ENCODE measurements around the gene HDAC5. TPM values are rescaled to one million over a fixed set of nuclear protein-coding genes. Genes with fewer than 3 reads are reported as not detected.
"Not testable (repeated sequence)": the region's sequence is repeated elsewhere in the genome, so short reads cannot be mapped to it uniquely, and the experiment has no call there.

HDAC5 gene
- total RNA-seq, 1 experiment from 2014 or later = 38.0 TPM

DNA sequence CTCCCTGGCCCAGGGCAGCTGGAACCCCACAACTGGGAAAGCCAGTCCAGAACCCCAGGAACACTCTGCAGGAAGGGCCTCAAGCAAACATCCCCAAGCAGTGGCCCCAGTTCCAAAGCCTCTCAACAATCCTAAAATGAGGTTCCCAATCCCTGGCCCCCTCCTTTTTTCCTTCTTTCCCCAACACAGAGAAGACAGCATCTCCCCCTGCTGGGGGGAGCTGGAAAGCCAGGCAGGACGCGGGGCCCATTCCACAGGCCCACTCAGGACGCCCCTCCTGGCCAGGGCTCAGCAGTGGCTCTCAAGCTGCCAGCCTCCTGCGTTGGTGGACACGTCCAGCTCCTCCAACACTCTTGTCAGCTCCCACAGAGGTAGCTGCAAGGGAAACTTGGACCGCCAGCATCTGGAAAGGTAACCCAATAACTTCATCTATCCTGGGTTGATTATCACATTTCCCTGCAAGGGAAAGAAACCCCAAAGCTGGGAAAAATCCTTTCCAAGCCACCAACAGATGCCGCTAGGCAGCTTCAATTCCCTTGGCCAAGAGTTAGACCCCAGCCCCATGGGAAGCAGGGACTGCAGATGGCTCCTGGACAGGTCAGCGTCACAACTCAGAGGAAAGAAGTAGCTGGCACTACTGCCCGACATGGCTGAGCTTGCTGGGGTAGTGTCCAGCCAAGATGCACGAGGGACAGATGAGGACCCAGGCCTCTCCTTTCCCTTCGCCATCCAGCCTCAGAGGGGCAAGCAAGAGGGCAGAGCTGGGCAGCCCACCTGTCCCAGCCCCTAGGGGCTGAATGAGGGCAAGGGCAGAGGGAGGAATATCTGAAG, 7.6 kb downstream of the HDAC5 start:
- DNase-seq (ENCODE audit: low read depth) = peak; percentile 45
- in situ Hi-C loops (cut with HindIII; ENCODE audit: low pct_unique_long_range_greater_than_20kb, low sequenced_read_pairs) = no loop called here

DNA sequence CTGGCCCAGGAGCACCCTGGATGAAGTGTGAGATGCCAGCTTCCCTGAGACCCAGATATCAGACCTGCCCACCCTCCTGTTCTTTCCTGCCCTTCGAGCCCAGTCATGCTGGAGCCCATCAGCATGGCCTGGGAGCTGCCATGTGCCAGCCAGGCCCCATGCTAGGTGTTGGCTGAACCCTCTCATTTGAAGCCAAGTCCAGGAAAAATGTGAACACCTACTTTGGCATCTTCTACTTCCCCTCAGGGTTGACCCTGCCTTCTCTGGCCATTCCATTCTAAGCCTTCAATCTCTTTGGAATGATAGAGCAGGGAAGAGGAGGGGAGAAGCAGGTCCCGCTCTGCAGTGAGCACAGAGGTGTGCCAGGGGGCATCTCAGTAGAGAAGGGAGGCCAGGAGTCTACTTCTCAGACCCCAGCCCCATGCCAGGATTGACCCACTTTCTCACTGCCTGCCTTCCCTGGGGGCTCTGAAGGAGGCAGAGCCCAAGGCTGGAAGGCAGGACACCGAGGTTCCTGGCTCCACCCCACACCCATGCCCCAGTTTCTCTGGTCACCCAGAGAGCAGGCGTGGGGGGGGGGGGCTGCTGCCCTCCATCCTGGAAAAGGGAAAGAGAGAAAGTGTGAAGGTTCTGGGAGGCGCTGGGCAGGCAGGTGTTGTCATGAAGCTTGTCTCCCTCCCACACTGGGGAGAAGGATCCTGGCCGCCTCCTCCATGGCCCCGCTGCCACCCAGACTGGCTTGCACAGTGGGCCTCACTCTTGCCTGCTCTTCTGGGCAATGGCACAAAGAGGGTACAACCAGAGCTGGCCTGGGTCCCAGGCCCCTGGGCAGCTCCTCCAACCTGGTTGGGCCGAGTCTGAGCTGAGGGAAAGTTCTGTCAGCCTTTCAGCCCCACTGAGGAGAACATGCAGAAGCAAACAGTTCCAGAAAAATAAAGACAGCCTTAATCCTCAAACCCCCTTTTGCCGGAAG, 9.3 kb downstream of the HDAC5 start:
- in situ Hi-C loops (cut with HindIII; ENCODE audit: low pct_unique_long_range_greater_than_20kb, low sequenced_read_pairs) = no loop called here
- no peak for DNase-seq (ENCODE audit: low read depth)

DNA sequence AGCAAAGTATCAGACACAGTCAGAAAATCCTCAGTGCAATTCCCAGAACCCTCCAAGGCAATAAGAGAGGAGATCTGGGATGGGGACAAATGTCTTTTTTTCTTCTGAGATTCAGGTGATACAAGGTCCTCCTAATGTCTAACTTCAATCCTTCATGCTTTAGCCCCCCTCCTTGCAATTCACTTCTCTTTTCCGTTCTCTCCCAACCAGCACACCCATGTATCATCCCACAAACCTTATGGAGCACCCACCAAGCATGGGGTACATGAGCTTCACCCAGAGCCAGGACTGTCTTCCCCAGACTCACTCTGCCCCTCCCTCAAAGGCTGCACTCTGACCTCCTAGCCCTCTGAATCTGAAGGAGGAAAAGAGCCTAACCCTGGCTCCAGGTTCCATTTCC, 10.1 kb downstream of the HDAC5 start:
- no peak for DNase-seq (ENCODE audit: low read depth)
- in situ Hi-C loops (cut with HindIII; ENCODE audit: low pct_unique_long_range_greater_than_20kb, low sequenced_read_pairs) = no loop called here

DNA sequence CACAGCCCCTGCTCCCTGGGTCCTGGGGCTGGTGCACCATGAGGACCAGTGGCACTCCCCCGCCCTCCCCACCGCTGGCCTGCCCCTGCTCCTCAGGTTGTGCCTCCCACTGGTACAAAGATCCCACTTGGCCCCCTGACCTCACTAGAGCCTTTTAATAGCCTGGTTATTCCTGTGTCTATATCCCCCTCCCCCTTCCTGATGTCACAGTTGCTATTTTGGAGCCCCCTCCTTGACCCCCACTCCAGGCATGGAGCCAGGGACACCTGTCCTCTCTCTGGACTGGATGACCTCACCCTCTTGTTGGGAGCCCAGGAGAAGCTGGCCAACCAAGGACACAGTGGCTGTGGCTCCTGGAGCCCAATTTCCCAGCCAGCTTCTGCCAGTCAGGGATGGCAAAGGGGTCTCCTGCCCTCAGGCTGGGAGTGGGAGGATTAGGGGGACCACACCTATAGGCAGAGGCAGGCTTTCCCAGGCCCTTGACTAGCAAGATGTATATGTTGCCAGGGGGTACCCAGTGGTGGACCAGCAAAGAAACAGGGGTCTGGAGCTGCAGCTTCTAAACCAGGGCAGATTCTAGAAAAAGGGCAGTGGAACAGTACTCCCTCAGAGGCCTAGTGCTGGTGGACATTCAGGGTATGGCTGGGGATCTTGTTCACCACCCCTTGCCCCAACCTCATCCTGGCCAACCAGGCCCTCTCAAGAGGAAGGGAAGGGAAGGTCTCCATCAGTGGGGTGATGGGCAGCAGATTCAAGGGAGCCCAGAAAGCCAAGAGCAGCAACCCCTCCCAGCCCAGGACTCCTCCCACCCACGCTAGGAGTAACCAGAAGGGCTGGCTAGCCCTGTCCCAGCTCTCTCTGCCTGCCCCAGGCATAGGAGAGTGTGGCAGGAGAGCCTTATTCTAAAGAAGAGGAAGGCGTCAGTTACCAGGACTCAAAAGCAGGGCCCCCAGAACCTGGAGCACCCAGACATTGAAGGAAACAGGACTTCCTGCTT, 10.9 kb downstream of the HDAC5 start:
- in situ Hi-C loops (cut with HindIII; ENCODE audit: low pct_unique_long_range_greater_than_20kb, low sequenced_read_pairs) = no loop called here
- DNase-seq (ENCODE audit: low read depth) = no peak

DNA sequence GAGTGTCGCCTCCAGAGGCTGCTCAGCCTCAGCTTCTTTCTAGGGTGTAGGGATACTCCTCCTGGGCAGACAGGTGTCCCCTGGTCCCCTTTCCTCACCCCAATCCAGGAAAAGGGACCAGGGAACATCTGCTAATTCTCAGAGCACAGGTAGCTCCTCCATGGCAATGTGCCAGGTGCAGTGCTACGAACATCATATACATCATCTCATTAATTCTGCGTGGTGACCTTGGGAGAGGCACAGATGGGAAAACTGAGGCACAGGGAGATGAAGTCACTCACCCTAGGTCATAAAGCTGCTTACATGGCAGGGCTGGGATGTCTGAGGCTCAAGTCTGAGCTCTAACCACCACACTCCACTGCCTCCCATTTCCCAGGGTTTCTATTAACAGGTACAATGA, 11.7 kb downstream of the HDAC5 start:
- in situ Hi-C loops (cut with HindIII; ENCODE audit: low pct_unique_long_range_greater_than_20kb, low sequenced_read_pairs) = no loop called here
- no peak for DNase-seq (ENCODE audit: low read depth)

DNA sequence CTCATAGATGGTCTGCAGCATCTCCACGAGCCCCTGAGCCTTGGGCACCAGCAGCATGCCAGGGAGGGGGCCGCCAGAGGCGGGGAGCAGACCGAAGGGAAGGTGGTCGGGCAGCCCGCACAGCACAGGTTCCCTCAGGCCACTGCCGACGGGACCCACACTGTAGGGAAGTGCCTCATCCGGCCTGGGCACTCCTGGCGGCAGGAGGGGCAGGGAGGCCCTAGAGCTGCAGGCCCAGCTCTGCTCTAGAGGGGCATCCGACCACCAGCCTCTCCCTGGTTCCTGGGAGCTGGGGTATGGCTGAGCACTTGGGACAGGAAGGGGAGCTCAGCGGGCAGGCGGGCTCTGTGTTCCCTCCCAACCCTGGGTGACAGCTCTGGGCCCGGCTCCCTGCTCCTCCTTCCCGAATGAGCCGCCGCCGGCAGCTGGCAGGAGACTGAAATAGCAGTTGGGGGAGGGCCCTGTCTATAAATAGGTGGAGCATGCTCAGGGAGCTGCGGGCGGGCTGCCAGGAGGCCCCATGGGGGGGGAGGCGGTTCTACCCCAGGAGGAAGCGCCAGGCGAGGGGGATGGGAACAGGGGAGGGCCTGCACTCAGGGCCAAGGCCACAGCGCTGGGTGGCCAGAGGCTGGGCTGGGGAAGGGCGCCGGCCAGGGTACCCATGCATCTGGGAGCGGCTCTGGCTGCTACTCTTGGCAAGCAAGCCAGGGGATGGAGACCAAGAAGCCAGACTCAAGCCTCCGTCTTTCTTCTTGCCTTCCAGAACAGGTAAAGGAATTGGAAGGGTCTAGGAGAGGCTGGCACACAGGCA, 12.4 kb downstream of the HDAC5 start:
- peak; percentile 90 for DNase-seq (ENCODE audit: low read depth)
- in situ Hi-C loops (cut with HindIII; ENCODE audit: low pct_unique_long_range_greater_than_20kb, low sequenced_read_pairs) = no loop called here

DNA sequence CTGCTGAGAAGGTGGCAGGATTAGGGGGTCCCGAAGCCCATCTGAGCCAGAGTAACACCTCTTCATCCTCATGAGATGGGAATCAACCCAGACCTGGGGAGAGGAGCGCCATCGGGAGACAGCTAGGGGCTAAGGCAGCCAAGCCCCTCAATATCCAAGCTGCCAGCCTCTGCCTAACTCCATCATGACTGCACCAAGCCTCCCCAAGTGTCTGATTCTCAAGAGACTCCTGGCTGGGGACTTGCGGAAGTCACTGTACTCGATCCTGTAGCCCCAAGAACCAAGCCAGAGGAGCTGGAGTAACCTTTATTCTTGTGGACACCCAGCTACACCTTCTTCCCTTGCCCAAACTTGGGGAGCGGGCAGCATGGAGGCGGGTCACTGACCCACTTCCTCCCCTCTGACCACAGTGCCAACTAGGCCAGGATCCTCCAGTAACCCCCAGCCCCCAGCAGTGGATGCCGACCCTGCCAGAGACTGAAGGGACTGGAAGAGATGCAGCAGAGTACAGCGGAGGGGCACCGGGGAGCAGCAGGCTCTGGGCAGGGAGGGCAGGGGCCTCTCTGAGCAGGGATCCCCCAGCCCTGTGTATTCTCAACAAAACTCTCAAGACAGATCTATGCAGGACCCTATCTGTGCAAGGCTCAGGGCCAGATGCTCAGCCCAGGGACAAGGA, 13.3 kb downstream of the HDAC5 start:
- no peak for DNase-seq (ENCODE audit: low read depth)
- in situ Hi-C loops (cut with HindIII; ENCODE audit: low pct_unique_long_range_greater_than_20kb, low sequenced_read_pairs) = no loop called here

DNA sequence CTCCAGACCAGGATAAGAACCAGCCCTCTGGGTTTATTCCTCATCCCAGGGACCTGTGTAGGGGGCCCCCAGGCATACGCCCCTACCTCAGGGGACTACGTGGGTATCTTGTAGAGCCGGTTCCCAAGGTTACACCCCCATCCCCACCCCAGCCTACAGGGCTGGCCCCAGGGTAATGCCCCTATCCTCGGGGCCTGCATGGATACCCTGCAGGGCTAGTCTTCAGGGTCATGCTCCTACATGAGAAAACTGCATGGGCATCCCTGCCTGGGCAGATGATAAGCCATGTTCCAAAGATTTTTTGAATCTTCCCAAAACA, 14.2 kb downstream of the HDAC5 start:
- in situ Hi-C loops (cut with HindIII; ENCODE audit: low pct_unique_long_range_greater_than_20kb, low sequenced_read_pairs) = no loop called here
- no peak for DNase-seq (ENCODE audit: low read depth)

DNA sequence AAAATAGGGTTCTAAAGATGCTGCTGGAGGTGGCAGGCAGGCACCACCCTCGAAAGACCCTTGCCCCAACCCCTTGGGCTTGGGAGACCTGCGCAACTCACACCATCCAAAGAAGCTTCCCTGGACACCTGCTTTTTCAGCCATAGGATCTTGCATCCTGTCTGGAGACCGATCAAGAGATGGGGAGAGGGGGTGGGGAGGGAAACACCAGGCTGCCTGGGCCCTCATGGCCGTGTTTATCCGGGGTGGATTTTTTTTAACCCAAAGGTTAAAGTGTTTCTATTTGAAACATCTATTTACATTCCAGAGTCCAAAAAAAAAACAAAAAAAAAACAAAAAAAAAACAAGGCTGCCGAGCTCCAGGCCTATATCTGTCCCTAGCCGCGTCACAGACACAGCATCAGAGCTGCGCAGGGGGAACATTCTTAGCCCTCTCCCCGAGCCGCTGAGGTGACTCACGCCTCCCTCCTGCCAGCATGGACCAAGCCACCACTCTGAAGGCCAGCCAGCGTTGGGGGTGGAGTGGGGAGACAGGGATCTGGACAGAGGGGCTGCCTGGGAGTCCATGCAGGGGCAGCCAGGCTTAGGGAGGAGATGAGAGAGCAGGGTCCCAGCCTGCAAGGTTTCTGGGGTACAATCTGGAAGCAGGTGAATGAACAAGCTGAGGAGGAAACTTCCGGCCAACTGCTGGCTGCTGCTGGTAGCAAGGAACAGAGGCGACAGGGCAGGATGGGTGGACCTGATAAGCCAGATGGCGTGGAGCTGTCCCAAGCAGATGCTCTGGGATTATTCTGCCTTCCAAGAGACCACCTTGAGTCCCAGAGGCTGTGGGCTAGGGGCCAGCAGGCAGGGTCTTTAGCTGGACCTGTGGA, 14.8 kb downstream of the HDAC5 start:
- in situ Hi-C loops (cut with HindIII; ENCODE audit: low pct_unique_long_range_greater_than_20kb, low sequenced_read_pairs) = no loop called here
- DNase-seq (ENCODE audit: low read depth) = peak; percentile 96

DNA sequence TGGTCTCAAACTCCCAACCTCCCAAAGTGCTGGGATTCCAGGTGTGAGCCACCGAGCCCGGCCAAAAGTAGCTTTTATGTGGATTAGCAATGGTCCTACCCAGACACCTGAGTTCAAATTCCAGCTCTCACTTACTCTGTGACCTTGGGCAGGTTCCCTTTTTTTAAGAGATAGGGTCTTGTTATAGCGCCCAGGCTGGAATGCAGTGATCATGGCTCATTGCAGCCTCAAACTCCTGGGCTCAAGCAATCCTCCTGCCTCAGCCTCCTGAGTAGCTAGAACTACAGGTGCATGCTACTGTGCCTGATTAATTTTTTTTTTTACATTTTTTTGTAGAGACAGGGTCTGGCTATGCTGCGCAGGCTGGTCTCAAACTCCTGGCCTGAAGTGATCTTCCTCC, 16.6 kb downstream of the HDAC5 start:
- DNase-seq (ENCODE audit: low read depth) = no peak
- in situ Hi-C loops (cut with HindIII; ENCODE audit: low pct_unique_long_range_greater_than_20kb, low sequenced_read_pairs) = no loop called here

DNA sequence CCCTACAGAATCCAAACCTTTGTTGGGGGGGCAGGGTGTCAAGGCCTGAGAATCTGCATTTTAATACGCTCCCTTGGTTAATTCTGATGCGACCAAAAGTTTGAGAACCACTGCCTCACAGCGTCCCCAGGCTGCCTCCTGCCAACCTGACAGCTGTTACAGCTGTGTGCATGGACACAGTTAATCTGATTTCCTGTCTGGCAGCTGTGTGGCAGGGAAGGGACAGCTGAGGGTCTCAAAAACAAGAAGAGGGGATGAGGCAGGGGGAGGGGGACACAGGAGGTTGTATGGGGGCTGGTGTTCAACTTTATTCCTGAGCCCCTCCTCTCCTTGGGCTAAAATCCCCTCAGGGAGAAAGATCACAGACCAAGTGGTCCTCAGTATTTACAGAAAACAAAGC, 17.5 kb downstream of the HDAC5 start:
- in situ Hi-C loops (cut with HindIII; ENCODE audit: low pct_unique_long_range_greater_than_20kb, low sequenced_read_pairs) = no loop called here
- DNase-seq (ENCODE audit: low read depth) = no peak

DNA sequence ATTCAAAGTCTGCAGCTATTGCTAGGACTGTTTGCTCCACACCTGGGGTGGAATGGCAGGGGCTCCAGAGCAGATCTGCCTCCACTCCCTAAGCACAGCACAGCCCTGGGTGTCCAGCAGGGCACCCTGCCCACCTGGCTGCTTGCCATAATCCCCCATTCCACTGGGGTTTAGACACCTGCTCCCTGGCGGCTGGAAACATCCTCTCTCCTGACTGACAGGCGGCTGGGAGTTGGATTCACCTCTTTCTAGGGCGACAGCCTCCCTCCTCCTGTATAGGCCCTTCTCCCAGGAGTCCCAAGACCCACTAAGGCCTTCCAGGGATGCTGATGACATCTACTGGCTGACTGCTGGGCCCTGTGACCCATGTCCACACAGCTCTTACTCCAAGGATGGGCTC, 18.0 kb downstream of the HDAC5 start:
- in situ Hi-C loops (cut with HindIII; ENCODE audit: low pct_unique_long_range_greater_than_20kb, low sequenced_read_pairs) = no loop called here

DNA sequence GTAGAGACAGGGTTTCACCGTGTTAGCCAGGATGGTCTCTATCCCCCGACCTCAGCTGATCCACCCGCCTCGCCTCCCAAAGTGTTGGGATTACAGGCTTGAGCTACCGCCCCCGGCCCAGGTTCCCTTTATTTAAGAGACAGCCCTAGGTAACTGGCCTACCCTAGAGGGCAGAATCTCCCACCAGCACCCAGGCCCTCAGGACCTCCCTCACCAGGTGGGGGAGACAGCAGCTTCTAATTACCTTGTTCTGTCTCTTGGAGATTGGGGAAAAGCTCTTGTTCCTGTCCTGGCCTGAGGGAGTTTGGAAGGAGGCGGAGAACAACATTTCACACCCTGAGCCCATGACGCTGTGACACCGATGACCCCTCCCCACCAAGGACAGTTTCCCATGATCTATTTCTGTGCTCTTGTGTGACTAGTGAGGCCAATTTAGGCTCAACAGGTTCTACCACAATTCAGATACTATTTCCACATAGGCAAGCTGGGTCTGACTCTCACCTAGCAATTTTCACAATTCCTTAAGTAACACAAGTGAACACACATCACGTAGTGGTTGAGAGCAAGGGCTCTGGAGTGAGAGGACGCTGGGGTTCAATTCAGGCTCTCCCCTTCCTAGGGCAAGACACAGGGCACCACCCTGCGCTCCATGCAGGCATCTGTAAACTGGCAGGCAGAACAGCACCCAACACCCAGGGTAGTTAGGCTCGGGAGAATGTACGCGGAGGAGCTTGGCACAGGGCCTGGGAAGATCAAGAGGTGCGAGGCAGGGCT, 20.4 kb downstream of the HDAC5 start:
- in situ Hi-C loops (cut with HindIII; ENCODE audit: low pct_unique_long_range_greater_than_20kb, low sequenced_read_pairs) = no loop called here
- DNase-seq (ENCODE audit: low read depth) = no peak

More for the DNA sequence above, 18.0 kb downstream of the HDAC5 start:
- no peak for DNase-seq (ENCODE audit: low read depth)

DNA sequence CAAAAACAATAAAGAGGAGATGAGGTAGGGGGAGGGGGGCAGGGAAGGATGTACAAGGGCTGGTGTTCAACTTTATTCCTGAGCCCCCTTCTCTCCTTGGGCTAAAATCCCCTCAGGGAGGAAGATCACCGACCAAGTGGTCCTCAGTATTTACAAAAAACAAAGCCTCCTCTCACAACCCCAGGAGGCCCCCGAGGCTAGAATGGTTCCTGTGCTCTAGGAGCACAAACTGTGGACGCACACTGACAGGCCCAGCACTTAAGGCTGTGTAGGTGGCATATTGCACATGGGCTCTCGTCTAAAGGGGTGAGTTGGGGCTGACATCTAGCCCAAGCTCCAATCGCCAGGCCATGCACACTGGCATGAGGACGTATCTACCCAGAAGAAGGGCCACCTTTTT, 21.6 kb downstream of the HDAC5 start:
- DNase-seq (ENCODE audit: low read depth); in situ Hi-C loops (cut with HindIII; ENCODE audit: low pct_unique_long_range_greater_than_20kb, low sequenced_read_pairs): not testable (repeated sequence)

DNA sequence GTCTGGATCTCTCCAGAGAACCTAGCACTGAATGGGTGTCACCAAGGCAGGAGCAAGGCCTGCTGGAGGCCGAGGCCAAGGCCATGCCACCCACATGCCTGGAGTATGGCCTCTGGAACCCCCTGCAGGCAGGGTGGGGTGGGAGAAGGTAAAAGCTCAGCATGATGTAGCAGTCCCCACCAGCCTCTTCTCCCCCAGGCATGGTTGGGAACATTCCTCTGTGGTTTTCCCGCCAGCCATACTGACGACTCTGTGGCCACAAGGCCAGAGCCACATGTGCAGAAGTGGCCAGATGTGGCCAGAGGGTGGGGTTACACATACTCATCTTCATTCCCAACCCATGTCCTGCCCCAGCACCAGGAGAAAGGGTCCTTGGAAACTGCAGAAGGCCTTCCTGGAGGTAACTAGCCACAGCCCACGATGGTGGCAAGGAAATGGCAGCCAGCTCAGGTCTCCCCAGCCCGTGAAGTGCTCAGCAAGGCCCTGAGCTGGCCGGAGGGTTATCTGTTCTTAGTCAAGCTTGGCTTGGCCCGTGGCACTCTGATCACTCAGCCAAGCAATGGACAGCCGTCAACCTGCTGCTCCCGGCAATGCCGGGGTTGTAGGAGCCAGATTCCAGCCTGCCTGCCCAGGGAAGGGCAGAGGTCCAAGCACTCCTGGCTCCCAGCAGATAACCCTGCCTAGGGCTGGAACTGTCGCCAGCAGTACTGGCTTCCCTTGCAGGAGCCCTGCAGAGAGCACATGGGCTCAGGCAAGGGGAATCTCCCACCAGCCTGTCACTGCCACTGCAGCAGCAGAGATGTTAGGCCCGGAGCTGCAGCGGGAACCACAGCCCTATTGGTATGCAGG, 26.1 kb downstream of the HDAC5 start:
- peak; percentile 93 for DNase-seq (ENCODE audit: low read depth)
- in situ Hi-C loops (cut with HindIII; ENCODE audit: low pct_unique_long_range_greater_than_20kb, low sequenced_read_pairs) = no loop called here
